HepG2 (cell line): Measurements from ENCODE around the gene CLEC16A. TPM values are rescaled to one million over a fixed set of nuclear protein-coding genes. Genes with fewer than 3 reads are reported as not detected.

Source experiments
- ATAC-seq: fragments of 200-7000 bp; cut with Tn5 transposase; 3 replicates; pipeline ENCODE4 v1.9.1; 2020; ENCODE audit warnings: mild to moderate bottlenecking, moderate library complexity
- BruUV-seq: library from RNA; stranded (reverse); fragments of 400-500 nt; replicated peaks from 2 replicates; lab custom pipeline; 2021; lab: Mats Ljungman, UMichigan
- CTCF ChIA-PET: fragments of 300-600 bp; formaldehyde crosslinking; extraction: SDS; loops from one replicate; lab custom pipeline; 2021; ENCODE audit warnings: low total read pairs, inconsistent platforms, low intra/inter-chr PET ratio; lab: Yijun Ruan, JAX
- POLR2A ChIA-PET: fragments of 350-600 bp; sonication (Branson Sonifier 250); formaldehyde crosslinking; loops from one replicate; lab custom pipeline; 2020; ENCODE audit warnings: antibody characterized with exemption, inconsistent platforms; lab: Yijun Ruan, JAX
- DNase-seq: peaks from one replicate; pipeline ENCODE4 v3.0.0-alpha.2; 2015; ENCODE audit warnings: low spot score
- FAIRE-seq: peaks from 3 replicates; lab custom pipeline; 2011; peaks lifted over from hg19 to GRCh38; lab: Jason Lieb, UNC
- H2AFZ ChIP-seq: one replicate; pipeline ENCODE4 v1.6.1; 2011; ENCODE audit warnings: low read length, inconsistent platforms
- H3K27ac ChIP-seq: fragments of 300-600 bp; 3 replicates; pipeline ENCODE4 v1.8.0; 2011; ENCODE audit warnings: mixed run types, mild to moderate bottlenecking, mixed read lengths, low read length, inconsistent platforms; ENCODE audit not compliant: insufficient read depth; ENCODE audit errors: extremely low read length
- H3K27me3 ChIP-seq, 2 experiments: fragments of 200-600 bp in 1 of 2; 2 replicates in 1 of 2; 3 replicates in 1 of 2; pipeline versions ENCODE4 v1.6.0 to v1.8.0; 2011; ENCODE audit warnings: low read length in 2 of 2, mild to moderate bottlenecking in 2 of 2, moderate library complexity in 2 of 2, inconsistent platforms in 1 of 2; ENCODE audit not compliant: insufficient read depth in 2 of 2, control insufficient read depth in 1 of 2
- H3K36me3 ChIP-seq, 2 experiments: fragments of 200-600 bp in 1 of 2; replicated peaks in 1 of 2; 2 replicates in 1 of 2; 3 replicates in 1 of 2; pipeline versions ENCODE4 v1.5.1 to v1.8.0; 2011; ENCODE audit warnings: low read length in 2 of 2, inconsistent platforms in 1 of 2; ENCODE audit not compliant: insufficient read depth in 2 of 2, control insufficient read depth in 1 of 2
- H3K4me1 ChIP-seq: 2 replicates; pipeline ENCODE4 v1.5.1; 2012; ENCODE audit warnings: low read length, inconsistent platforms; ENCODE audit not compliant: insufficient read depth
- H3K4me2 ChIP-seq: 2 replicates; pipeline ENCODE4 v1.6.0; 2011; ENCODE audit warnings: low read depth, low read length, inconsistent platforms
- H3K4me3 ChIP-seq, 3 experiments: fragments of 200-600 bp in 1 of 3; sonication (generic), shearing (Covaris generic) in 1 of 3; replicated peaks in 1 of 3; 2 replicates each; pipeline ENCODE4 v1.5.1; 2011 to 2016; ENCODE audit warnings: low read length in 3 of 3, inconsistent platforms in 2 of 3, low read depth in 2 of 3, mild to moderate bottlenecking in 2 of 3, control low read depth in 1 of 3, mixed read lengths in 1 of 3; ENCODE audit not compliant: insufficient read depth in 1 of 3
- H3K79me2 ChIP-seq: one replicate; pipeline ENCODE4 v1.6.1; 2011; ENCODE audit warnings: low read length, inconsistent platforms; ENCODE audit not compliant: insufficient read depth
- H3K9ac ChIP-seq: 2 replicates; pipeline ENCODE4 v1.6.0; 2011; ENCODE audit warnings: mild to moderate bottlenecking, low read depth, low read length, inconsistent platforms; ENCODE audit not compliant: insufficient read depth
- H3K9me3 ChIP-seq: 2 replicates; pipeline ENCODE4 v1.5.1; 2012; ENCODE audit warnings: mild to moderate bottlenecking, low read length
- H4K20me1 ChIP-seq: 2 replicates; pipeline ENCODE4 v1.6.0; 2011; ENCODE audit warnings: inconsistent platforms, mild to moderate bottlenecking, low read length, moderate library complexity; ENCODE audit not compliant: insufficient read depth
- GATAD1 ChIP-seq: IDR thresholded peaks from 2 replicates; pipeline ENCODE4 v1.6.1; 2016; ENCODE audit warnings: missing genetic modification reagents, missing compliant biosample characterization
- GFI1 ChIP-seq: sonication (generic); formaldehyde crosslinking; IDR thresholded peaks from 2 replicates; pipeline ENCODE4 v1.5.0; 2020; ENCODE audit warnings: missing genetic modification reagents, mild to moderate bottlenecking, borderline replicate concordance
- MEIS2 ChIP-seq: sonication (generic); formaldehyde crosslinking; IDR thresholded peaks from 2 replicates; pipeline ENCODE4 v1.9.0; 2021; ENCODE audit warnings: mild to moderate bottlenecking, missing genetic modification reagents
- SP1 ChIP-seq, 2 experiments: fragments of 450-650 bp in 1 of 2; sonication (generic) in 1 of 2; formaldehyde crosslinking in 1 of 2; IDR thresholded peaks; 2 replicates each; pipeline versions ENCODE4 v1.4.0 to v1.6.1; 2016 to 2020; ENCODE audit warnings: missing genetic modification reagents in 1 of 2
- USF2 ChIP-seq, 2 experiments: sonication (generic) in 1 of 2; formaldehyde crosslinking in 1 of 2; IDR thresholded peaks; 2 replicates each; pipeline versions ENCODE4 v1.5.1 to v1.6.1; 2011 to 2020; ENCODE audit warnings: borderline replicate concordance in 1 of 2, low read depth in 1 of 2, low read length in 1 of 2, mild to moderate bottlenecking in 1 of 2, missing genetic modification reagents in 1 of 2, moderate library complexity in 1 of 2
- ZFP36L1 ChIP-seq: sonication (generic); formaldehyde crosslinking; IDR thresholded peaks from 2 replicates; pipeline ENCODE4 v1.8.0; 2022; ENCODE audit warnings: mild to moderate bottlenecking, missing genetic modification reagents, moderate library complexity
- ZFP36L2 ChIP-seq: sonication (generic); formaldehyde crosslinking; IDR thresholded peaks from 2 replicates; pipeline ENCODE4 v1.4.0; 2020; ENCODE audit warnings: missing genetic modification reagents
- ZFP90 ChIP-seq: sonication (generic); formaldehyde crosslinking; IDR thresholded peaks from 2 replicates; pipeline ENCODE4 v1.8.0; 2022; ENCODE audit warnings: missing genetic modification reagents, mild to moderate bottlenecking, inconsistent platforms, borderline replicate concordance
- ZNF484 ChIP-seq: sonication (generic); formaldehyde crosslinking; IDR thresholded peaks from 2 replicates; pipeline ENCODE4 v1.5.1; 2020; ENCODE audit warnings: mild to moderate bottlenecking, low read depth, missing genetic modification reagents, borderline replicate concordance
- ZNF709 ChIP-seq: sonication (generic); formaldehyde crosslinking; IDR thresholded peaks from 2 replicates; pipeline ENCODE4 v1.5.0; 2020; ENCODE audit warnings: mild to moderate bottlenecking, missing genetic modification reagents
- ZNF850 ChIP-seq: sonication (generic); formaldehyde crosslinking; conservative IDR thresholded peaks from 2 replicates; pipeline ENCODE4 v1.9.0; 2021; ENCODE audit warnings: mild to moderate bottlenecking, missing genetic modification reagents
- WGBS: methylation state at CpG from one replicate; pipeline ENCODE4 v1.1.6; 2017; ENCODE audit warnings: low lambda C conversion rate; 5-methylcytosine and 5-hydroxymethylcytosine counted together
- in situ Hi-C: cut with HindIII; loops from 2 replicates; pipeline ENCODE4 v1.10.0; 2017; ENCODE audit warnings: low pct_unique_long_range_greater_than_20kb; ENCODE audit not compliant: extremely low pct_ligation_motif_present
- intact Hi-C: fragments of 100-400 bp; cut with micrococcal nuclease; formaldehyde crosslinking; loops from one replicate; pipeline ENCODE4 v1.10.0; 2022; ENCODE audit not compliant: unreplicated experiment
- polyA plus RNA-seq, 8 experiments: library from polyadenylated mRNA; depleted of rRNA in 3 of 8; stranded (reverse) in 7 of 8; unstranded in 1 of 8; fragments of >200 nt; fragmentation: Illumina TruSeq in 4 of 8; extraction: Trizol in 4 of 8; gene quantifications; 2 replicates each; pipeline versions ENCODE4 v1.2.1 to v1.2.3, GENCODE V29; 2011 to 2016; ENCODE audit warnings: low read depth in 4 of 8, missing spikeins in 1 of 8, mixed read lengths in 1 of 8; ENCODE audit not compliant: insufficient read depth in 1 of 8
- total RNA-seq, 5 experiments: library from RNA; depleted of rRNA; stranded (reverse); fragments of >200 nt; fragmentation: Illumina TruSeq; extraction: Trizol; gene quantifications; 2 replicates each; pipeline ENCODE4 v1.2.3, GENCODE V29; 2016; ENCODE audit warnings: low read depth in 1 of 5

Gene CLEC16A
- total and polyA plus RNA-seq, 2 of the 13 experiments (the other 11 are each of a cell fraction or from before 2014, with no cell fraction given) = 8.5 to 10.3 TPM

- 73% methylated on average over 6 of the region's 6 CpGs for WGBS
Measured at GRCh38 chr16:11161439-11161838, 217.1 kb downstream of the CLEC16A start.

More at GRCh38 chr16:11161439-11161838, 217.1 kb downstream of the CLEC16A start:
- H3K9me3 ChIP-seq = no peaks in the 10 kb centered on the region
- FAIRE-seq (no peak), DNase-seq (no peak), ATAC-seq (no peak)
- in situ Hi-C loops (no loop called here), intact Hi-C loops (no loop called here)
- H3K4me2 ChIP-seq = no peak overlapping the region
- no peak overlapping the region for H2AFZ ChIP-seq
- no peaks in the 10 kb centered on the region for H4K20me1 ChIP-seq
- no peaks in the 10 kb centered on the region for H3K4me1 ChIP-seq
- POLR2A ChIA-PET = no interaction called here
- no peak overlapping the region for H3K4me3 ChIP-seq
- H3K9ac ChIP-seq = no peak overlapping the region
- H3K79me2 ChIP-seq = no peaks in the 10 kb centered on the region
- no peak overlapping the region for H3K27ac ChIP-seq
- H3K27me3 ChIP-seq = no peaks in the 10 kb centered on the region
- no TSS peak for BruUV-seq
- TF ChIP-seq ZFP90 (CRISPR knock-in tag) (no peak), SP1 (IDR thresholded peaks at IDR 0.05) (no peak), SP1 (CRISPR knock-in tag; IDR thresholded peaks at IDR 0.05) (no peak), ZFP36L2 (CRISPR knock-in tag) (no peak), ZNF709 (CRISPR knock-in tag) (no peak), MEIS2 (no peak), ZFP36L1 (no peak), ZNF850 (CRISPR knock-in tag) (no peak), GFI1 (CRISPR knock-in tag) (no peak), USF2 (IDR thresholded peaks at IDR 0.05; ENCODE audit: low read depth, low read length) (no peak), USF2 (CRISPR knock-in tag; IDR thresholded peaks at IDR 0.05; ENCODE audit: borderline replicate concordance) (no peak), GATAD1 (no peak), ZNF484 (CRISPR knock-in tag) (no peak)
- H3K36me3 ChIP-seq = 0 out of 5 replicates have a peak, but pooled peaks cover 0 to under 1% of the 10 kb centered on the region in 2 experiments
- CTCF ChIA-PET = no interaction called here
